Breast epithelium (tissue), 4 donors: ENCODE results near the gene LRP2. TPM values are rescaled to one million over a fixed set of nuclear protein-coding genes. Genes with fewer than 3 reads are reported as not detected.
"Not testable (repeated sequence)": the region's sequence is repeated elsewhere in the genome, so short reads cannot be mapped to it uniquely, and the experiment has no call there.

Experiments
- DNase-seq, 2 donors: peaks; one replicate each; pipeline ENCODE4 v3.0.0-alpha.2; 2019; ENCODE audit warnings: low spot score in 2 of 2
- H3K27ac ChIP-seq, 2 donors: fragments of 200-600 bp; sonication (generic) in 1 of 2; one replicate each; pipeline ENCODE4 v1.5.1; 2016 to 2019; ENCODE audit warnings: mild to moderate bottlenecking in 1 of 2
- H3K27me3 ChIP-seq, 2 donors: fragments of 200-600 bp; sonication (generic) in 1 of 2; one replicate each; pipeline versions ENCODE4 v1.5.1 to v1.6.0; 2017 to 2019; ENCODE audit warnings: control low read depth in 1 of 2, mild to moderate bottlenecking in 1 of 2
- H3K36me3 ChIP-seq: fragments of 200-600 bp; one replicate; pipeline ENCODE4 v1.5.1; 2019
- H3K4me1 ChIP-seq, 2 donors: fragments of 200-600 bp; sonication (generic); one replicate each; pipeline ENCODE4 v1.5.1; 2016 to 2019; ENCODE audit warnings: control low read depth in 1 of 2
- H3K4me3 ChIP-seq, 3 donors: fragments of 200-600 bp; sonication (generic); 1 replicate in 2 of 3; 2 replicates in 1 of 3; pipeline ENCODE4 v1.5.1; 2016 to 2019; ENCODE audit warnings: mild to moderate bottlenecking in 3 of 3, moderate library complexity in 2 of 3
- H3K9me3 ChIP-seq, 2 donors: fragments of 200-600 bp; sonication (generic) in 1 of 2; one replicate each; pipeline ENCODE4 v1.5.1; 2016 to 2019; ENCODE audit warnings: control low read depth in 1 of 2
- POLR2A ChIP-seq: fragments of 450-650 bp; IDR thresholded peaks from one replicate; pipeline ENCODE4 v1.6.1; 2016; ENCODE audit warnings: antibody characterized with exemption, mild to moderate bottlenecking, moderate library complexity
- POLR2AphosphoS5 ChIP-seq, 3 donors: sonication (generic); formaldehyde crosslinking; IDR thresholded peaks; one replicate each; pipeline ENCODE4 v1.6.1; 2017; ENCODE audit warnings: antibody characterized with exemption in 3 of 3
- intact Hi-C: fragments of 100-400 bp; cut with DNase I; formaldehyde crosslinking; loops from one replicate; pipeline ENCODE4 v1.15.1; 2023; ENCODE audit warnings: low total_unique reads
- total RNA-seq, 3 donors: library from RNA; depleted of rRNA; stranded (reverse); fragments of >200 nt; gene quantifications; one replicate each; pipeline ENCODE4 v1.1.0, GENCODE V29; 2016
- TF ChIP-seq, protein P1 (sequence below), 3 donors: fragments of 450-650 bp; IDR thresholded peaks; one replicate each; pipeline ENCODE4 v1.5.1; 2016 to 2017; ENCODE audit warnings: antibody characterized with exemption in 3 of 3, mild to moderate bottlenecking in 3 of 3, moderate library complexity in 3 of 3

LRP2 gene
- total RNA-seq, 3 donors from 2014 or later = under 0.01 to 60.4 (median 19.7) TPM

DNA sequence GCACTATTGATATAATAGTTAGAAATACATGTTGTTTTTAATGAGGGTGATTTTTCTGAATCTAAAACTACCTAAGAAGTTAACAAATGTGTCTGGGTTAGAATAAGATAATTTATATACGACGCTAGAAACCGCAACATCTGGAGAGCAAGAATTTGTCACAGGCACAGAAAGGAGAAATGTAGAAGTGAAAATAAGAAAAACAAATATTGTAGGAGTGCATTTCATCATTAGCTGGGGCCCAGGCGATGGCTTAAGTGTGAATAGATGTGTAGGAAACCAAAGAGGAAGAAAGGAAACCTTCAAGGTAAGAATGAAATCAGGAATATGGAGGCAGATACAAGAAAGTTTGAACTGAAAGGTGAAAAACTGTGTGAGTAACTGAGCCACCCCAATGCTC, 90.3 kb downstream of the LRP2 start:
- H3K4me3 ChIP-seq = no peak overlapping the region
- TF ChIP-seq, protein P1, sequence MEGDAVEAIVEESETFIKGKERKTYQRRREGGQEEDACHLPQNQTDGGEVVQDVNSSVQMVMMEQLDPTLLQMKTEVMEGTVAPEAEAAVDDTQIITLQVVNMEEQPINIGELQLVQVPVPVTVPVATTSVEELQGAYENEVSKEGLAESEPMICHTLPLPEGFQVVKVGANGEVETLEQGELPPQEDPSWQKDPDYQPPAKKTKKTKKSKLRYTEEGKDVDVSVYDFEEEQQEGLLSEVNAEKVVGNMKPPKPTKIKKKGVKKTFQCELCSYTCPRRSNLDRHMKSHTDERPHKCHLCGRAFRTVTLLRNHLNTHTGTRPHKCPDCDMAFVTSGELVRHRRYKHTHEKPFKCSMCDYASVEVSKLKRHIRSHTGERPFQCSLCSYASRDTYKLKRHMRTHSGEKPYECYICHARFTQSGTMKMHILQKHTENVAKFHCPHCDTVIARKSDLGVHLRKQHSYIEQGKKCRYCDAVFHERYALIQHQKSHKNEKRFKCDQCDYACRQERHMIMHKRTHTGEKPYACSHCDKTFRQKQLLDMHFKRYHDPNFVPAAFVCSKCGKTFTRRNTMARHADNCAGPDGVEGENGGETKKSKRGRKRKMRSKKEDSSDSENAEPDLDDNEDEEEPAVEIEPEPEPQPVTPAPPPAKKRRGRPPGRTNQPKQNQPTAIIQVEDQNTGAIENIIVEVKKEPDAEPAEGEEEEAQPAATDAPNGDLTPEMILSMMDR (IDR thresholded peaks at IDR 0.05) = no peak
- no peak for TF ChIP-seq POLR2AphosphoS5 (IDR thresholded peaks at IDR 0.05)
- no peak for TF ChIP-seq POLR2A
- H3K27me3 ChIP-seq = no peaks in the 10 kb centered on the region
- H3K36me3 ChIP-seq = no peaks in the 10 kb centered on the region
- no peaks in the 10 kb centered on the region for H3K4me1 ChIP-seq
- H3K9me3 ChIP-seq = no peaks in the 10 kb centered on the region
- no peak for DNase-seq
- H3K27ac ChIP-seq = no peak overlapping the region
- intact Hi-C loops = no loop called here

DNA sequence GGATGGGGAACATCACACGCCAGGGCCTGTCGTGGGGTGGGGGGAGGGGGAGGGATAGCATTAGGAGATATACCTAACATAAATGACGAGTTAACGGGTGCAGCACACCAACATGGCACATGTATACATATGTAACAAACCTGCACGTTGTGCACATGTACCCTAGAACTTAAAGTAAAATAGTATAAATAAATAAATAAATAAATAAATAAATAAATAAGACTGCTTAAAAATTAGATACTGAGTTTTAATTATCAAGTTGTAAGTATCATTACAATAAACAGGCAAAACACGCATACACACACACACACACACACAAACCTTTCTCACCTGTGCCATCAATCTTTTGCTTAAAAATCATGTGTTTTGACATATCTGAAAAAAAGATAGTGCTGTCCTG, 91.8 kb downstream of the LRP2 start:
- DNase-seq, H3K4me1 ChIP-seq, intact Hi-C loops, H3K36me3 ChIP-seq, H3K9me3 ChIP-seq, H3K4me3 ChIP-seq, H3K27me3 ChIP-seq, H3K27ac ChIP-seq: not testable (repeated sequence)

DNA sequence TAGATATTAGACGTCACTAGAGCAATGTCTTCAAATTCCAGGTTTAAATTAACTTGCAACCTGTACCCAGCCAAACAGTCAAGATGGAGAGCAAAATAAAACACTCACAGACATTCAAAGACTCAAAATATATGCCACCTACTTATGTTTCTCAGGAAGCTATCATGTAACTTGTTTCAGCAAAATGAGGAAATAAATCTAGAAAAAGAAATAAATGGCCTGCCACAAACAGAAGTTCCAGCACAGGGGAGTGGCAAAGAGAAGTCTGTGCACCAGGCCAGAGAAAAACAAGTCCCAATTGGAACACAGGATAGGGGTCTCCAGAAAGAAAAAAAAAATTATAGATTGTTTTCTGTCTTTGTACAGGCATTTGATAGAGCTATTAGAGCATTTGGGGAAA, 96.7 kb downstream of the LRP2 start:
- no peaks in the 10 kb centered on the region for H3K9me3 ChIP-seq
- no peaks in the 10 kb centered on the region for H3K27me3 ChIP-seq
- H3K36me3 ChIP-seq = no peaks in the 10 kb centered on the region
- H3K4me3 ChIP-seq = no peak overlapping the region
- no peaks in the 10 kb centered on the region for H3K4me1 ChIP-seq
- H3K27ac ChIP-seq = no peak overlapping the region
- no peak for TF ChIP-seq POLR2AphosphoS5 (IDR thresholded peaks at IDR 0.05)
- intact Hi-C loops = no loop called here
- DNase-seq = no peak

DNA sequence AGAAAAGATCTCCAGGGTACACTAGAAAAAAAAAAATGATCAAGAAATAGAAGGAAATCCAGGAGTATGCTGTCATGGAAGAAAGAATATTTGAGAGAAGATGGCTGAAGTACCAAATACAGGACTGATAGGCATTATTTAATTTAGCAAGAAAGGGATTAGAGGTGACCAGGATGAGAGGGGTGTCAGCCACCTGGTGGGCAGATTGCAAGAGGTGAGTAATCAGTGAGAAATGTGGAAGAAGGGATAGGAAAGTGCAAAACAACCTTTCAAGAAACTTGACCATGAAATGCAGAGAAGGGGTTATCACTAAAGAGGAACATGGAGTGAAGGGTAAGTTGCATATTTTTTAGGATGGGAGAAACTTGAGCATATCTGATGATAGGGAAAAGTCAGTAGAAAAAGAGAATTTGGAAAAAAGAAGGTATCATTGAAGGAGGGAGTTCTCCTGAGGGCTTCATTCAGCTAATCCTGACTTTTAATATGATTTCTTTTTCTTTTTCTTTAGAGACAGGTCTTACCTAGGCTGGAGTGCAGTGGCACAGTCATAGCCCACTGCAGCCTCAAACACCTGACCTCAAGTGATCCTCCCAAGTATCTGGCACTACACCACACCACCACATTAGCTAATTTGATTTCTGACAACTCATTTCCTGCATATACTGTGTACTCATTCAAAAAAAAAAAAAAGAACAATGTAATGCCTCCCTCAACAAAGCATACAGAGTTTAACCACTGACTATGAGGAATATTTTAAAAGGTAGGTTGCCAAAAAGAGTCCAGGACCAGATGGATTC, 101.3 kb downstream of the LRP2 start:
- no peak overlapping the region for H3K27ac ChIP-seq
- no peaks in the 10 kb centered on the region for H3K4me1 ChIP-seq
- no peaks in the 10 kb centered on the region for H3K36me3 ChIP-seq
- no peak for DNase-seq
- no peaks in the 10 kb centered on the region for H3K27me3 ChIP-seq
- TF ChIP-seq, protein P1 (IDR thresholded peaks at IDR 0.05) = no peak
- TF ChIP-seq POLR2A = no peak
- TF ChIP-seq POLR2AphosphoS5 (IDR thresholded peaks at IDR 0.05) = no peak
- no peak overlapping the region for H3K4me3 ChIP-seq
- intact Hi-C loops = no loop called here
- H3K9me3 ChIP-seq = no peaks in the 10 kb centered on the region

DNA sequence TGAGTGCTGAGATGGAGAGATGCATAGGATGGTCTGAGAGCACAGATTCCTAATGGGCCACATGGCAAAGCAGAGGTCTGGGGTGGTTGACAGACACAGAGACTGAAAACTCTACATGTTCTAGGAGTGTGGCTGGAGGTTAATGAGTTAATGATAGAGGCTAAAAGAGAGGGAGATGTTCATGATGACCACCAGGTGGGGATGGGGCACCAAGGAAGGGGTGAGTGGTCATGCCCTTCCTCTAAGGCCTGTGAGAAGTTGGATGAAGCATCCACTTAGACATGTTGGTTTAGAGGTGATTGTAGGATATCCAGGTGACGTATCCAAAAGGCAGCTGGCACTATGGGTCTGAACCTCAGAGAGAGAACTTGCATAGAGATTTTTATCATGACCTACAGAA, 102.1 kb downstream of the LRP2 start:
- Histone ChIP-seq H3K4me3 (no peak overlapping the region), H3K4me1 (no peaks in the 10 kb centered on the region), H3K9me3 (no peaks in the 10 kb centered on the region), H3K27me3 (no peaks in the 10 kb centered on the region), H3K27ac (no peak overlapping the region), H3K36me3 (no peaks in the 10 kb centered on the region)
- TF ChIP-seq POLR2AphosphoS5 (IDR thresholded peaks at IDR 0.05) = no peak
- TF ChIP-seq, protein P1 (IDR thresholded peaks at IDR 0.05) = no peak
- TF ChIP-seq POLR2A = no peak
- intact Hi-C loops = no loop called here
- DNase-seq = no peak

DNA sequence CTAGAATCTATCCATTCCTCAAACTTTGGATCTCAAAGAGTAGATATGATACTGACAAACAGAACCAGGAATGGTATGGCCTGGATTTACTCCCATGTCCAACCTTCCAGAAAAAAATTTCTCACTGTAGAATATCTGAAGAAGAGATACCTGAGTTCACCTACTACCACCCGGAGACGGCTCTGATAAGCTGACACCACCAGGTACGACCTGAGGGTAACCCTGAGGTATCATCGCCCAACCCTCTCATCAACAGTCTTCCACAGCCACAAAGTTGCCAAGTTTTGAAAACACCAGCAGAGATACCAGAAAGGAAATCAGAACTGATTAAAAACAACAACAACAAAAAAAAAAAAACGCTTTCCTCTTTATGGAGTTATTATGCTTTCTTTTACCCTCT, 102.9 kb downstream of the LRP2 start:
- TF ChIP-seq POLR2AphosphoS5 (IDR thresholded peaks at IDR 0.05) = no peak
- no peak for TF ChIP-seq POLR2A
- intact Hi-C loops = no loop called here
- no peaks in the 10 kb centered on the region for H3K27me3 ChIP-seq
- no peaks in the 10 kb centered on the region for H3K4me1 ChIP-seq
- no peak overlapping the region for H3K27ac ChIP-seq
- no peaks in the 10 kb centered on the region for H3K36me3 ChIP-seq
- H3K9me3 ChIP-seq = no peaks in the 10 kb centered on the region
- H3K4me3 ChIP-seq = no peak overlapping the region
- DNase-seq = no peak
